HEK293 (cell line): Measurements from ENCODE around the gene CLCF1.

Source experiments
- CTCF ChIA-PET: fragments of 350-600 bp; formaldehyde crosslinking; extraction: SDS; loops from one replicate; lab custom pipeline; 2021; ENCODE audit warnings: antibody characterized with exemption; lab: Yijun Ruan, JAX
- POLR2A ChIA-PET: fragments of 300-600 bp; formaldehyde crosslinking; extraction: SDS; loops from one replicate; lab custom pipeline; 2020; ENCODE audit warnings: antibody characterized with exemption, inconsistent platforms; lab: Yijun Ruan, JAX
- H3K27ac ChIP-seq: fragments of 200-500 bp; sonication (Bioruptor generic); 2 replicates; pipeline ENCODE4 v1.5.1; 2014; ENCODE audit warnings: low read depth, low read length, control low read depth, inconsistent platforms; ENCODE audit errors: extremely low read depth
- H3K36me3 ChIP-seq, 2 experiments: fragments of 200-500 bp in 1 of 2; sonication (Bioruptor generic) in 1 of 2; 1 replicate in 1 of 2; 2 replicates in 1 of 2; pipeline ENCODE4 v1.5.1; 2014 to 2017; ENCODE audit warnings: inconsistent platforms in 2 of 2, low read length in 2 of 2; ENCODE audit not compliant: control insufficient read depth in 2 of 2, insufficient read depth in 1 of 2
- H3K4me1 ChIP-seq: fragments of 200-500 bp; sonication (Bioruptor generic); 2 replicates; pipeline ENCODE4 v1.5.1; 2014; ENCODE audit warnings: mild to moderate bottlenecking, low read length, inconsistent platforms; ENCODE audit not compliant: control insufficient read depth, insufficient read depth
- H3K4me3 ChIP-seq: 2 replicates; pipeline ENCODE4 v1.5.1; 2011; ENCODE audit warnings: low read depth, mild to moderate bottlenecking, control low read depth, low read length, moderate library complexity
- H3K9me3 ChIP-seq: fragments of 200-500 bp; sonication (Bioruptor generic); 2 replicates; pipeline ENCODE4 v1.5.1; 2014; ENCODE audit warnings: low read depth, low read length, inconsistent platforms; ENCODE audit not compliant: control insufficient read depth, insufficient read depth
- EGR2 ChIP-seq: fragments of 450-650 bp; formaldehyde crosslinking; IDR thresholded peaks from 2 replicates; pipeline ENCODE4 v1.5.1; 2016; ENCODE audit warnings: low read depth, missing biosample characterization, missing genetic modification characterization
- GLIS2 ChIP-seq: fragments of 450-650 bp; formaldehyde crosslinking; IDR thresholded peaks from 2 replicates; pipeline ENCODE4 v1.5.1; 2016; ENCODE audit warnings: missing biosample characterization, missing genetic modification characterization
- KLF1 ChIP-seq: fragments of 450-650 bp; formaldehyde crosslinking; IDR thresholded peaks from 2 replicates; pipeline ENCODE4 v1.5.1; 2016; ENCODE audit warnings: missing biosample characterization, missing genetic modification characterization
- OSR2 ChIP-seq: fragments of 450-650 bp; formaldehyde crosslinking; IDR thresholded peaks from 2 replicates; pipeline ENCODE4 v1.5.1; 2016; ENCODE audit warnings: missing biosample characterization, missing genetic modification characterization
- SALL2 ChIP-seq: fragments of 450-650 bp; formaldehyde crosslinking; IDR thresholded peaks from 2 replicates; pipeline ENCODE4 v1.5.0; 2017; ENCODE audit warnings: missing biosample characterization, mild to moderate bottlenecking, missing genetic modification characterization, borderline replicate concordance
- SCRT1 ChIP-seq: fragments of 450-650 bp; formaldehyde crosslinking; IDR thresholded peaks from 2 replicates; pipeline ENCODE4 v1.5.1; 2016; ENCODE audit warnings: missing biosample characterization, missing genetic modification characterization, borderline replicate concordance
- TCF7L2 ChIP-seq: IDR thresholded peaks from 2 replicates; pipeline ENCODE4 v1.6.1; 2011; ENCODE audit warnings: low read depth, mild to moderate bottlenecking, inconsistent platforms, low read length, moderate library complexity, borderline replicate concordance
- YY1 ChIP-seq: fragments of 450-650 bp; formaldehyde crosslinking; IDR thresholded peaks from 2 replicates; pipeline ENCODE4 v1.5.1; 2018; ENCODE audit warnings: missing biosample characterization, missing genetic modification characterization
- ZBTB20 ChIP-seq: fragments of 450-650 bp; formaldehyde crosslinking; IDR thresholded peaks from 2 replicates; pipeline ENCODE4 v1.5.1; 2016; ENCODE audit warnings: missing biosample characterization, missing genetic modification characterization
- ZFHX2 ChIP-seq: fragments of 450-650 bp; formaldehyde crosslinking; conservative IDR thresholded peaks from 2 replicates; pipeline ENCODE4 v1.5.1; 2016; ENCODE audit warnings: missing biosample characterization, missing genetic modification characterization
- ZFP3 ChIP-seq: fragments of 450-650 bp; formaldehyde crosslinking; IDR thresholded peaks from 2 replicates; pipeline ENCODE4 v1.5.1; 2016; ENCODE audit warnings: low read depth, missing biosample characterization, missing genetic modification characterization
- ZIC2 ChIP-seq: fragments of 450-650 bp; formaldehyde crosslinking; IDR thresholded peaks from 2 replicates; pipeline ENCODE4 v1.5.1; 2016; ENCODE audit warnings: missing biosample characterization, missing genetic modification characterization
- ZNF132 ChIP-seq: fragments of 450-650 bp; formaldehyde crosslinking; IDR thresholded peaks from 2 replicates; pipeline ENCODE4 v1.5.1; 2017; ENCODE audit warnings: missing biosample characterization, missing genetic modification characterization, borderline replicate concordance
- ZNF211 ChIP-seq: fragments of 450-650 bp; formaldehyde crosslinking; IDR thresholded peaks from 2 replicates; pipeline ENCODE4 v1.5.1; 2016; ENCODE audit warnings: low read depth, missing biosample characterization, missing genetic modification characterization
- ZNF302 ChIP-seq: fragments of 450-650 bp; formaldehyde crosslinking; IDR thresholded peaks from 2 replicates; pipeline ENCODE4 v1.5.1; 2016; ENCODE audit warnings: missing biosample characterization, missing genetic modification characterization, low read depth
- ZNF350 ChIP-seq: fragments of 450-650 bp; formaldehyde crosslinking; IDR thresholded peaks from 2 replicates; pipeline ENCODE4 v1.5.0; 2017; ENCODE audit warnings: missing biosample characterization, mild to moderate bottlenecking, missing genetic modification characterization
- ZNF514 ChIP-seq: fragments of 450-650 bp; formaldehyde crosslinking; IDR thresholded peaks from 2 replicates; pipeline ENCODE4 v1.5.1; 2016; ENCODE audit warnings: missing biosample characterization, missing genetic modification characterization
- ZNF585B ChIP-seq: fragments of 450-650 bp; formaldehyde crosslinking; IDR thresholded peaks from 2 replicates; pipeline ENCODE4 v1.5.1; 2016; ENCODE audit warnings: missing biosample characterization, missing genetic modification characterization
- ZNF600 ChIP-seq: fragments of 450-650 bp; formaldehyde crosslinking; IDR thresholded peaks from 2 replicates; pipeline ENCODE4 v1.5.1; 2016; ENCODE audit warnings: missing biosample characterization, missing genetic modification characterization
- ZNF792 ChIP-seq: fragments of 450-650 bp; formaldehyde crosslinking; IDR thresholded peaks from 2 replicates; pipeline ENCODE4 v1.5.1; 2016; ENCODE audit warnings: missing biosample characterization, missing genetic modification characterization
- TF ChIP-seq, protein P1 (sequence below): fragments of 450-650 bp; IDR thresholded peaks from 2 replicates; pipeline ENCODE4 v1.5.1; 2018; ENCODE audit warnings: missing biosample characterization, missing genetic modification characterization
- TF ChIP-seq, protein P2 (sequence below): fragments of 450-650 bp; formaldehyde crosslinking; IDR thresholded peaks from 2 replicates; pipeline ENCODE4 v1.5.1; 2016; ENCODE audit warnings: missing biosample characterization, missing genetic modification characterization, low read depth
- TF ChIP-seq, protein P3 (sequence below): fragments of 450-650 bp; formaldehyde crosslinking; IDR thresholded peaks from 2 replicates; pipeline ENCODE4 v1.5.1; 2016; ENCODE audit warnings: missing biosample characterization, missing genetic modification characterization, borderline replicate concordance

CLCF1 gene

DNA sequence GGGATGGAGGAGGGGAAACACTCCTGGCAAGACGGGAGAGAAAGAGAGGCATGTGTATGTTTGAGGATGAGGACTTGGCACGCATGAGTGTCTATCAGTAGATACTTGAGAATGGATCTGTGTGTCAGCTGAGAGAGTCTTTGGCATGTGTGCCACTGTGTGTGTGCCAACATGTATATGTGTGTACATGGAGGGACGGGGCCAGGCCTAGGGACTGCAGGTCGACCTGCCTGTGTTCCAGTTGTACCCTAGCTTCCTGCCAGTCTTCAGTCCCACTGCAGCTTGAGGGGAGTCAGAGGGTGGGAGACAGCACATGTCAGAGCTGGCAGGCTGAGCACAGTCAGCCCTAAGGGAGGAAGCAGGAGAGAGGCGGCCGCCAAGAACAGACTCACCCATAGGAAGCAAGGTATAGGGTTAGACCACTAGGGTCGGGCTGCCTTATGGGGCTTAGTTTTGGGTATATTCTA, 5.6 kb downstream of the CLCF1 start:
- ChIA-PET POLR2A (interaction anchor here (0.6 to 1.3 kb wide), 2 partner anchors 12 to 23 kb away, joined by 4 to 6 read pairs; no protein-coding TSS in a partner anchor), CTCF (interaction anchor here (0.7 to 30.4 kb wide), 5 partner anchors 11 to 596 kb away, joined by 3 to 898 read pairs (median 4); partner anchors contain the start of genes CLCF1 and RAD9A)
- no peak overlapping the region for H3K4me3 ChIP-seq
- TF ChIP-seq ZNF600 (tag by site-specific recombination), result no peak
- TF ChIP-seq, protein P1, sequence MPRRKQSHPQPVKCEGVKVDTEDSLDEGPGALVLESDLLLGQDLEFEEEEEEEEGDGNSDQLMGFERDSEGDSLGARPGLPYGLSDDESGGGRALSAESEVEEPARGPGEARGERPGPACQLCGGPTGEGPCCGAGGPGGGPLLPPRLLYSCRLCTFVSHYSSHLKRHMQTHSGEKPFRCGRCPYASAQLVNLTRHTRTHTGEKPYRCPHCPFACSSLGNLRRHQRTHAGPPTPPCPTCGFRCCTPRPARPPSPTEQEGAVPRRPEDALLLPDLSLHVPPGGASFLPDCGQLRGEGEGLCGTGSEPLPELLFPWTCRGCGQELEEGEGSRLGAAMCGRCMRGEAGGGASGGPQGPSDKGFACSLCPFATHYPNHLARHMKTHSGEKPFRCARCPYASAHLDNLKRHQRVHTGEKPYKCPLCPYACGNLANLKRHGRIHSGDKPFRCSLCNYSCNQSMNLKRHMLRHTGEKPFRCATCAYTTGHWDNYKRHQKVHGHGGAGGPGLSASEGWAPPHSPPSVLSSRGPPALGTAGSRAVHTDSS (tag by site-specific recombination), result no peak
- no peak for TF ChIP-seq ZNF792 (tag by site-specific recombination)
- TF ChIP-seq SALL2 (tag by site-specific recombination), result no peak
- TF ChIP-seq OSR2, result no peak
- TF ChIP-seq, protein P2, sequence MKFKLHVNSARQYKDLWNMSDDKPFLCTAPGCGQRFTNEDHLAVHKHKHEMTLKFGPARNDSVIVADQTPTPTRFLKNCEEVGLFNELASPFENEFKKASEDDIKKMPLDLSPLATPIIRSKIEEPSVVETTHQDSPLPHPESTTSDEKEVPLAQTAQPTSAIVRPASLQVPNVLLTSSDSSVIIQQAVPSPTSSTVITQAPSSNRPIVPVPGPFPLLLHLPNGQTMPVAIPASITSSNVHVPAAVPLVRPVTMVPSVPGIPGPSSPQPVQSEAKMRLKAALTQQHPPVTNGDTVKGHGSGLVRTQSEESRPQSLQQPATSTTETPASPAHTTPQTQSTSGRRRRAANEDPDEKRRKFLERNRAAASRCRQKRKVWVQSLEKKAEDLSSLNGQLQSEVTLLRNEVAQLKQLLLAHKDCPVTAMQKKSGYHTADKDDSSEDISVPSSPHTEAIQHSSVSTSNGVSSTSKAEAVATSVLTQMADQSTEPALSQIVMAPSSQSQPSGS, result no peak
- TF ChIP-seq, protein P3, sequence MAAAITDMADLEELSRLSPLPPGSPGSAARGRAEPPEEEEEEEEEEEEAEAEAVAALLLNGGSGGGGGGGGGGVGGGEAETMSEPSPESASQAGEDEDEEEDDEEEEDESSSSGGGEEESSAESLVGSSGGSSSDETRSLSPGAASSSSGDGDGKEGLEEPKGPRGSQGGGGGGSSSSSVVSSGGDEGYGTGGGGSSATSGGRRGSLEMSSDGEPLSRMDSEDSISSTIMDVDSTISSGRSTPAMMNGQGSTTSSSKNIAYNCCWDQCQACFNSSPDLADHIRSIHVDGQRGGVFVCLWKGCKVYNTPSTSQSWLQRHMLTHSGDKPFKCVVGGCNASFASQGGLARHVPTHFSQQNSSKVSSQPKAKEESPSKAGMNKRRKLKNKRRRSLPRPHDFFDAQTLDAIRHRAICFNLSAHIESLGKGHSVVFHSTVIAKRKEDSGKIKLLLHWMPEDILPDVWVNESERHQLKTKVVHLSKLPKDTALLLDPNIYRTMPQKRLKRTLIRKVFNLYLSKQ, result no peak
- no peak for TF ChIP-seq ZNF132 (tag by site-specific recombination)
- TF ChIP-seq ZNF211 (tag by site-specific recombination), result no peak
- no peak for TF ChIP-seq SCRT1
- TF ChIP-seq, all 188 proteins: peak for 0
- H3K4me1 ChIP-seq, result no peaks in the 10 kb centered on the region; the same call in 1 of the 2 replicates
- no peaks in the 10 kb centered on the region for H3K9me3 ChIP-seq
- H3K36me3 ChIP-seq, result no peaks in the 10 kb centered on the region
- H3K27ac ChIP-seq, result no peak overlapping the region

DNA sequence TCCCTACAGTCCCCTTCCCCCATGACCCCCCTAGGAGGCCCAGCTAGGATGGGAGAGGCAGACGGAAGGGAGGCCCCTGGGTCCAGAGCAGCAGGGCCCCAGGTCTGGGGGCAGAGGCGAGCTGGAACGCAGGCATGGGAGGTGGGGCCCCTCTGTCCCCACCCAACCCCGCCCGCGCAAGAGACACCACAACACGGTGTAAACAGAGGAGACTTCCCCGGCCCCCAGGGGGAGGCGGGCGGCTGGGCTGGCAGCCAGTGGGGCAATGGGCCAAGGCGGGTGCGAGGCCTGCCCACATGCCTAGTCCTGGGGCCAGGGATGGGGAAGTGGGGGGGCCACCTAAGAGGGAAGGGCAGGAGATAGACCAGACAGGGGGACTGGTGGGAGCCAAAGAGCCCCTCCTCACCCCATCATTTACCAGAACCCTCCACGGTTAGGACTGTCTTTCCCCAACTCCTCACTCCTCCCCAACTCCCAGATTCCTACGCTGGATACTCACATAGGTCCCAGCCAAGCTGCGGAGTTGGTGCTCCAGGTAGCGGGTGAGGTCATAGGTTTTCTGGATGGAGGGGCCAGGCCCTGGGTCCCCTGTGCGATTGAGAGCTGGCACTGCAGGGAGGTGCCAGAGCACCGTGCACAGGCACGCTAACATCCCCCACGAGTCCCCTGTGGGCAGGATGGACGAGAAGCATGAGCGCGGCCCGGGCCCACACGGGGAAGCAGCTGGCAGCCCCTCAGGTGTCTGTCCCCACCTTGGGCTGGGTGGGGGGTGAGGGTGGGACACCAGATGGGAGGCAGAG, 6.2 kb downstream of the CLCF1 start:
- ChIA-PET POLR2A (interaction anchor here (0.6 to 1.3 kb wide), 2 partner anchors 12 to 23 kb away, joined by 4 to 6 read pairs; no protein-coding TSS in a partner anchor), CTCF (interaction anchor here (0.7 to 30.4 kb wide), 6 partner anchors 10 to 595 kb away, joined by 3 to 898 read pairs (median 10); partner anchors contain the start of genes CLCF1 and RAD9A)
- Histone ChIP-seq H3K4me3 (no peak overlapping the region), H3K4me1 (no peaks in the 10 kb centered on the region; the same call in 1 of the 2 replicates), H3K9me3 (no peaks in the 10 kb centered on the region), H3K27ac (no peak overlapping the region), H3K36me3 (no peaks in the 10 kb centered on the region)
- TF ChIP-seq ZIC2 (tag by site-specific recombination) (peak; percentile 30; the same call in 1 of the 2 replicates), ZNF302 (tag by site-specific recombination) (no peak), ZNF585B (tag by site-specific recombination) (no peak), ZBTB20 (peak; percentile 84), GLIS2 (tag by site-specific recombination) (no peak), KLF1 (tag by site-specific recombination) (peak; percentile 95), YY1 (tag by site-specific recombination) (no peak), ZNF132 (tag by site-specific recombination) (no peak), ZNF514 (tag by site-specific recombination) (no peak), ZFP3 (tag by site-specific recombination) (no peak), EGR2 (tag by site-specific recombination) (peak; percentile 17; the same call in 1 of the 2 replicates), TCF7L2 (no peak), ZFHX2 (tag by site-specific recombination) (peak; percentile 85), ZNF350 (tag by site-specific recombination) (no peak)
